ENCODE results near the gene RIMBP2.

The RIMBP2 gene

DNA sequence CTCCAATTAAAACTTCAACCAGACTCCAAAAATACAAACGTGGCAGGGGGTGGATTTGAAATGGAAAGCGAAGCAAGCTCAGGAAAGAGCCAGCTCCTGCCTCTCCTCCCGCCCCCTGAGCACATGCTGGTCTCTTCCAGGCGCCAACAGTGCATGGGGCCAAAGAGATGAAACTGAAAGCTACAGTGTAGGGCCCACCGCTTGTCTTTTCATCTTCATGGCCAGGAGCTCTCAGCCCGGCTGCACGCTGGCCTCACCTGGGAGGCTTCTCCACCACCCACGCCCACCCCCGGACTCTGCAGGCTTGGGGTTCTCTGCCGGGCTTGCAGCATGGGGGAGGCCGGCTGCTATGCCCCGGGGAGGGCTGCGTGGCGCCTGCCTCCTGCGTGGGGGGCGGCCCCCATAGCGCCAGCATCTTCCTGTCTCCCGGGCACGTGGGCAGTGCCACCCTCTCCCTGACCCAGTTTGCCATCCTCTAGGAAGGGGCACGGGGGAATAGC, 2.0 kb downstream of the RIMBP2 start:
- Histone ChIP-seq H3K27ac (ENCODE audit: low read depth, low read length, poor library complexity, severe bottlenecking) (no peak overlapping the region), H3K9me3 (ENCODE audit: low read length) (no peaks in the 10 kb centered on the region), H4K20me1 (ENCODE audit: insufficient read depth, low read length) (no peaks in the 10 kb centered on the region), H3K4me2 (ENCODE audit: low read length) (no peak overlapping the region), H3K4me1 (ENCODE audit: insufficient read depth, low read length, severe bottlenecking) (no peaks in the 10 kb centered on the region), H3F3A (ENCODE audit: insufficient read depth, low read length) (no peaks in the 10 kb centered on the region), H3K79me2 (ENCODE audit: insufficient read depth, low read length) (no peaks in the 10 kb centered on the region), H2AFZ (ENCODE audit: low read length) (no peak overlapping the region), H3K9me2 (ENCODE audit: low read depth, low read length) (no peaks in the 10 kb centered on the region), H3K27me3 (ENCODE audit: insufficient read depth, low read length) (no peaks in the 10 kb centered on the region), H3K36me3 (ENCODE audit: insufficient read depth, low read length) (no peaks in the 10 kb centered on the region), H3K4me3 (ENCODE audit: low read depth, low read length, poor library complexity, severe bottlenecking) (no peak overlapping the region), H3K9ac (ENCODE audit: low read length) (no peak overlapping the region)
- no peak for TF ChIP-seq EZH2 (IDR thresholded peaks at IDR 0.05; ENCODE audit: borderline replicate concordance, low read length)
- TF ChIP-seq, protein P1, sequence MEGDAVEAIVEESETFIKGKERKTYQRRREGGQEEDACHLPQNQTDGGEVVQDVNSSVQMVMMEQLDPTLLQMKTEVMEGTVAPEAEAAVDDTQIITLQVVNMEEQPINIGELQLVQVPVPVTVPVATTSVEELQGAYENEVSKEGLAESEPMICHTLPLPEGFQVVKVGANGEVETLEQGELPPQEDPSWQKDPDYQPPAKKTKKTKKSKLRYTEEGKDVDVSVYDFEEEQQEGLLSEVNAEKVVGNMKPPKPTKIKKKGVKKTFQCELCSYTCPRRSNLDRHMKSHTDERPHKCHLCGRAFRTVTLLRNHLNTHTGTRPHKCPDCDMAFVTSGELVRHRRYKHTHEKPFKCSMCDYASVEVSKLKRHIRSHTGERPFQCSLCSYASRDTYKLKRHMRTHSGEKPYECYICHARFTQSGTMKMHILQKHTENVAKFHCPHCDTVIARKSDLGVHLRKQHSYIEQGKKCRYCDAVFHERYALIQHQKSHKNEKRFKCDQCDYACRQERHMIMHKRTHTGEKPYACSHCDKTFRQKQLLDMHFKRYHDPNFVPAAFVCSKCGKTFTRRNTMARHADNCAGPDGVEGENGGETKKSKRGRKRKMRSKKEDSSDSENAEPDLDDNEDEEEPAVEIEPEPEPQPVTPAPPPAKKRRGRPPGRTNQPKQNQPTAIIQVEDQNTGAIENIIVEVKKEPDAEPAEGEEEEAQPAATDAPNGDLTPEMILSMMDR (IDR thresholded peaks at IDR 0.05; ENCODE audit: low read length), result no peak

DNA sequence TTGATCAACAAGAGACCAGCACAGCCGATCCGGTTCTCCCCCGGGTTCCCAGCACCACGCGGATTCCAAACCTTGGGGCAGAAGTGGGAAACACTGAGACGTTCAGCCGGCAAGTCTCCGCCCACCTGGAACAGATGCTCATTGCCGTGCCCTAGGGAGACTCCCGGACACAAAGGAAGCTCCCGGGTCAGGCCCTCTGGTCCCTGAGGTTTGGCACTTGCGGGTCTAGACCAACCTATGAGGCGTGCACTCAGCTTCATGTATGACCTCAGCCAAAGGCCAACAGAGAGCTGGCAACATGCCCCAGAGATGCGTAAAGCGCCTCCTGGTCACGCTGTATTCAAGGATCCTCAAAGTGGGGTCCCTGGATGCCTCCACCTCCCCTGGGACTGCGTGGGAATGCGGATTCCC, 2.5 kb downstream of the RIMBP2 start:
- Histone ChIP-seq H3K79me2 (ENCODE audit: insufficient read depth, low read length) (no peaks in the 10 kb centered on the region), H3K4me1 (ENCODE audit: insufficient read depth, low read length, severe bottlenecking) (no peaks in the 10 kb centered on the region), H3F3A (ENCODE audit: insufficient read depth, low read length) (no peaks in the 10 kb centered on the region), H3K4me2 (ENCODE audit: low read length) (no peak overlapping the region), H3K9ac (ENCODE audit: low read length) (no peak overlapping the region), H2AFZ (ENCODE audit: low read length) (no peak overlapping the region), H3K9me2 (ENCODE audit: low read depth, low read length) (no peaks in the 10 kb centered on the region), H3K4me3 (ENCODE audit: low read depth, low read length, poor library complexity, severe bottlenecking) (no peak overlapping the region), H4K20me1 (ENCODE audit: insufficient read depth, low read length) (no peaks in the 10 kb centered on the region), H3K36me3 (ENCODE audit: insufficient read depth, low read length) (no peaks in the 10 kb centered on the region), H3K27me3 (ENCODE audit: insufficient read depth, low read length) (no peaks in the 10 kb centered on the region), H3K9me3 (ENCODE audit: low read length) (no peaks in the 10 kb centered on the region), H3K27ac (ENCODE audit: low read depth, low read length, poor library complexity, severe bottlenecking) (no peak overlapping the region)
- TF ChIP-seq, protein P1 (IDR thresholded peaks at IDR 0.05; ENCODE audit: low read length), result no peak
- no peak for TF ChIP-seq EZH2 (IDR thresholded peaks at IDR 0.05; ENCODE audit: borderline replicate concordance, low read length)

DNA sequence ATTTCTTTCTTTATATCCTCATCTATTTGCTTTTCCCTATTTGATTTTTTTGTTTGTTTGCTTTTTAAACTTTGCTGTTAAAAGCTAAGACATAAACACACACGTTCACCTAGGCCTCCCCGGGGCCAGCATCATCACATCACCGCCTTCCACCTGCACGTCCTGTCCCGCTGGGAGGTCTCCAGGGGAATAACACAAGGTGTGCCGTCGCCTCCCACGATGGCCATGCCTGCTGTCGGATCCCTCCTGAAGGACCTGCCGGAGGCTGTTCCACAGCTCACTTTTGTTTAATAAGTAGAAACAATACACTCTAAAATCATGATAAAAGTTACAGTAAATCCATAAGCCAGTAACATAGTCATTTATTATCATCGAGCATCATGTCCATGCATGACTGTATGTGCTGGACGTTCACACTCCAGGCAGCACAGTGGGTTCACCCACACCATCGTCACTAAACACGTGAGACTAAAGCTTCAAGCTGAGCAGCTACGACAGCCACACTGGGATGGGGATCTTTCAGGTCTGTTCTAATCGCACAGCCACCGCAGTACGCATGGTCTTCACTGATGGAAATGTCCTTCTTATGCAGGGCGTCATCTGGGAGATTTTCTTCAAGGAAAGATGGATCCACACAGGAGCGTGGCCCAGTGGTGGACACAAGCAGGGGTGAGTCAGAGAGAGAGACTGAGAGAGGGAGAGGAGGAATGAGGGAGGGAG, 3.6 kb downstream of the RIMBP2 start:
- H3K4me1 ChIP-seq (ENCODE audit: insufficient read depth, low read length, severe bottlenecking), result no peaks in the 10 kb centered on the region
- H3F3A ChIP-seq (ENCODE audit: insufficient read depth, low read length), result no peaks in the 10 kb centered on the region
- no peaks in the 10 kb centered on the region for H3K9me3 ChIP-seq (ENCODE audit: low read length)
- H3K27ac ChIP-seq (ENCODE audit: low read depth, low read length, poor library complexity, severe bottlenecking), result no peak overlapping the region
- H3K36me3 ChIP-seq (ENCODE audit: insufficient read depth, low read length), result no peaks in the 10 kb centered on the region
- no peak overlapping the region for H3K4me2 ChIP-seq (ENCODE audit: low read length)
- no peaks in the 10 kb centered on the region for H3K79me2 ChIP-seq (ENCODE audit: insufficient read depth, low read length)
- H4K20me1 ChIP-seq (ENCODE audit: insufficient read depth, low read length), result no peaks in the 10 kb centered on the region
- no peak overlapping the region for H2AFZ ChIP-seq (ENCODE audit: low read length)
- no peak overlapping the region for H3K4me3 ChIP-seq (ENCODE audit: low read depth, low read length, poor library complexity, severe bottlenecking)
- TF ChIP-seq, protein P1 (IDR thresholded peaks at IDR 0.05; ENCODE audit: low read length), result no peak
- TF ChIP-seq EZH2 (IDR thresholded peaks at IDR 0.05; ENCODE audit: borderline replicate concordance, low read length), result no peak
- H3K9me2 ChIP-seq (ENCODE audit: low read depth, low read length), result no peaks in the 10 kb centered on the region
- no peaks in the 10 kb centered on the region for H3K27me3 ChIP-seq (ENCODE audit: insufficient read depth, low read length)
- H3K9ac ChIP-seq (ENCODE audit: low read length), result no peak overlapping the region
